ENCODE data around the gene NID1.

DNA sequence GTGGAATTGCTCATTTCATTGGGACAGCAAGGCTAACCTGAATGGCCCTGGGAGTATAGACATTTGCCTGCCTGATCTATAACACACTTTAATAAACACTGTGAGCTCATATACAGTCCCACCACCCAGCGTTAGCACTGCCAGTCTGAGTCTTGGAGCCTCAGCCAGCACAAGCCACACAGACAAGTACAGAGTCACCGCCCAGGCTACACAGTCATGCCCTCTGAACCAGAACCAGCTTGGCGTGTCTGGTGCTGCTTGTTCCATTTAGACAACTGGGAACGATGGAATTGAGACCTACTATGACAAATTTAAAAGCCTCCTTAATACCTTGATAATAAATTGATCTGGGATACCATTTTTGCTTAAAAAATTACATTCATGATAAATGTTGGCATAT, 31.6 kb downstream of the NID1 start:
- no peak for TF ChIP-seq CTCF (IDR thresholded peaks at IDR 0.05)
- no peak for TF ChIP-seq POLR2AphosphoS5 (IDR thresholded peaks at IDR 0.05)
- TF ChIP-seq POLR2A (IDR thresholded peaks at IDR 0.05) = no peak
